DMS79 (cell line): ENCODE measurements around the gene PTPRO.

Experiments
- DNase-seq: peaks from one replicate; lab custom pipeline; 2025; lab: John Stamatoyannopoulos, UW

PTPRO gene

DNA sequence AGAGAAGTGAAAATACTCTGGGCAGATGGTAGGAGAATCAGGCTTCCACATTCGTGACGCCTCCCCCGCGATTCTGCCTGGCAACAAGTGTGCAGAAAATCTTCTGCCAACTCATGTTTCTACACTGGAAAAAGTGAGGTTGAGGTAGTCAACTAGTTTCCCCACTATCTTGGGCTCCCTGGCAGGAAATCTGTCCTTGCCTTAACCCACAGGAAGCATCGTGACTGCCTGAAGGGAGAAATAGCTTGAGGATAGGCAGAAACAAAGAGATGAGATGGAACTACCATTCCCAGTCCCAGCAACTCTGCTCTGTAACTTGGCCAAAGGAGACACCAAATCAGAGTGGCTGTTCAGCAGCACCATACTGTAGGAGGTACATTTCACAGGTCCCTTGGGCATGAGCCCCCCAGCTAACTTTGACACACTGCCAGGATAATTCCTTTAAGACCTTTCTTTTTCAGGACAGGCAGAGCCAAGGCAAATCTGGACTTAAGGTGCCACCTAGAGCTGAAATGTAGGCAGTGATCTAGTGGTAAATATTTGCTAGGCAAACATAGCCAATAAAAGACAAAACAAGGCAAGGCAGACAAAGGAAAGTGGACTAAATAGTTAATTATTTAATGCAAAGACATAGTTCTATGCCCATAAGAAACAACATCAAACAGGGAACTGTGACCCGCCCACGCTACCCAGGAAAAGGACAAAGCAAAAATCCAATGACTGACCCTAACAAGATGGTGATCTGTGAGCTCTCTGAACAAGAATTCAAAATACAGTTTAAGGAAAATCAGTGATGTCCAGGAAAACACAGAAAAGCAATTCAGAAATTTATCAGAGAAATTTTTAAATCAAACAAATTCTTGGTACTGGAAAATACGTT lies 205.1 kb downstream of the PTPRO start:
- DNase-seq = no peak

GRCh38 chr12:15528666-15529065 lies 206.4 kb downstream of the PTPRO start:
- DNase-seq = no peak

DNA sequence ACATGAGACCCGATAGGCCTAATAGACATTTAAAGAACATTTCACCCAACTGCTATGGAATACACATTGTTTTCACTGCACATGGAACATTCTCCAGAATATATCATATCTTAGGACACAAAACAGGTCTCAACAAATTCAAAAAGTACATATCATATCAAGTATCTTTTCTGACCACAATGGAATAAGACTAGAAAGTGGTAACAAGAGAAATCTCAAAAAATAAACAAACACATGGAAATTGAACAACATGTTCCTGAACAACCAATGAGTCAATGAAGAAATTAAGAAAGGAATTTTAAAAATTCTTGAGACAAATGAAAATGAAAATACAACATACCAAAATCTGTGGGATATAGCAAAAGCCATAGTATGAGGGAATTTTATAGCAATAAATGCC lies 208.1 kb downstream of the PTPRO start:
- no peak for DNase-seq

DNA sequence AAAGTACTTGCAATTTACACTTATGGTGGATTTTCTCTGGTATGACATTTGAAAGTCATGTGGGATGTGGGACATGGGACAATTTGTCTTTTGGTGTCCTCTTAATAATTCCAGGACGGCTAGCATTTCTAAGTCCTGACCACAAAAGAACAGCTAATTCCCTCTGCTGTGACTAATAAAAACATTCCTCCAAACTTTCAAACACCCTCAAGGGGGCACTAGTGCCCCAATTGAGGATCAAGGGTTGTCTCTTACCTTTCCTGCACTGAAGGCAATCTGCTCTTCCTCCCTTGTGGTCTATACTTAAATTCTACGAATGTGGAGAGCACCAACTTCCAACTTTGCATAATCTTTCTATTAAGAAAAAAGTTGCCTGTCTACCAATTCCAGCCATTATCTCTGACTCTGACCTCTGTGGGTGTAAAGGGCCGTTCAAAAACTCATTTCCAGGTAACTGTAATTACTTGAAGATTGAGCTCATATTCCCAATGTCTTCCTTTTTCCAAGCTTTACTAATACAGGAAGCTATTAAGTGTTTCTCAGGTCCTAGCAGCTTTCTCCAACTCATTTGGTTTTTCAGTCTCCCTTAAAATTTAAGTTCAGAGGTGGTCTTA lies 210.2 kb downstream of the PTPRO start:
- no peak for DNase-seq

GRCh38 chr12:15534322-15534721 lies 212.0 kb downstream of the PTPRO start:
- DNase-seq = no peak

GRCh38 chr12:15534874-15535273 lies 212.6 kb downstream of the PTPRO start:
- no peak for DNase-seq

- no peak for DNase-seq
Measured at GRCh38 chr12:15535352-15535781, 213.1 kb downstream of the PTPRO start.

- DNase-seq = no peak
Measured at GRCh38 chr12:15536446-15536845, 214.1 kb downstream of the PTPRO start.

DNA sequence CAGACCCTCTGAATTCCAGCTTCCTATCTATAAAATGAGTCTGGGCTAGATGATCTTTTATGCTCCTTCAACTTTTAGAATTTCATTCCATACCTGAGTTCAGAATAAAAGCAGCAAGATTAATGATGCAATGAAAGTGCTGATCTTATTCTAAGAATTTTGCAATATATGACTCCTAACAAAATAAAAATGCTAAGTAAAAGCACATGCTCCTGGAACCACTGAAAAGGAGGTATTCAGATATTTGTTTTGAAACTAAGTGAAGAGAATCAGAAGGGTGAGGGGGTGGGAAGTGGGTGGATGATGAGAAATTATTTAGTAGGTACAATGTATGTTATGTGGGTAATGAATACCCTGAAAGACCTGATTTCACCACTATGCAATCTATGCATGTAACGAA lies 216.6 kb downstream of the PTPRO start:
- DNase-seq = no peak

GRCh38 chr12:15540005-15540404 lies 217.7 kb downstream of the PTPRO start:
- no peak for DNase-seq

- no peak for DNase-seq
Measured at GRCh38 chr12:15540469-15540872, 218.2 kb downstream of the PTPRO start.

DNA sequence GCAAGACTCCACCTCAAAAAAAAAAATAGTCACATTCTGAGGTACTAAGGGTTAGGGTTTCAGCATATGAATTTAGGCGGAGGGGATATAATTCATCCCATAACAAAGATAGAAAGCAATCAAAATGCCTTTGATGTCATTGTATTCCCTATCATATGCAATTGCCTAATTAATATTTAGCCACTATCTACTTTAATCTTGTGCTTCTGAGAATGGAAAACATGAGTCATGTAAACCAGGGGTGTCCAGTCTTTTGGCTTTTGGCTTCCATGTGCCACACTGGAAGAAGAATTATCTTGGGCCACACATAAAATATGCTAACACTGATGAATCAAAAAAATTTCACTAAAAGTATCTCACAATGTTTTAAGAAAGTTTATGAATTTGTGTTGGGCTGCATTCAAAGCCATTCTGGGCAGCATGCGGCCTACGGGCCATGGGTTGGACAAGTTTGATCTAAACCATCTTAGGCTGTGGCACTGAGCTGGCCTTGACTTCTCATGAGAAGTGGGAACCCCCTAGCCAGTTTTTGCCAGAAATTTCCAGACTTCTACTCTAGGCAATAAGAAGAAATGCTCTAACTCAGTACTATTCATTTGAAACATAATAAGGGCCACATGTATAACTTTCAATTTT lies 219.8 kb downstream of the PTPRO start:
- DNase-seq = no peak

- no peak for DNase-seq
Measured at GRCh38 chr12:15543347-15543746, 221.0 kb downstream of the PTPRO start.

DNA sequence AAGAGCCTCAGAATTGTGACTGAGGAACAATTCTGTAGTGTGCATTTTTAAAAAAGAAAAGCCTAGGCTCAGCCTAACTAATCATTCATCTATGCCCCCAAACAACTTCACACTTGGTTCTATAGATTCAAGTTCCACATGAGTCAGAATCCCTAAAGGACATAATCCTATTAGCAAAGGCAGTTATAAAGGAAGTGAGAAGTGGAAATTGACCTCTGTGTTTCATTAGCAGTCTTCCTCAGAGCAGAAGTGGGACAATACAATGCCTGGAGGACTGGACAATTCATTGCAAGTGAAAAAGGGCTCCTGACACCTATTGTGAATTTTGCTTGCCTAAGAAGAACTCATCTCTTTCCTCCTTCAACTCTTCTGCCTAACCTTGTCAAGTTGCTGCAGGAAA lies 222.3 kb downstream of the PTPRO start:
- DNase-seq = no peak

DNA sequence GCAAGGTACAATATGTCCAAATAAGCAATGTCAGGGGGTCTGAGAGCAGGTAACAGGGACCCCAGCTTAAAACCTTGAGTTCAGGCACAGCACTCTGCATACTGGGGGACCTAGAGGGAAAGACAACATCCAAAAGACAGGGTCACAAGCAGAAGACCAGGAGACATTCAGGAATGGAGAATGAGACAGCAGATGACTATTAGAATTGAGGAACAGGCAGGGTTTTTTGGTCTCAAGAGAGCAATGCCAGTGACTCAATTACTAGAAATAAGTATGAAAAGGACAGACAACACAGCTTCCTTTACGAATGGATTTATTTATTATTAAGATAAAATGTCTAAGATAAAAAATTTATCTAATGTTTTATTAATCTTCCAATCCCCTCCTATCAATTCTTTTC lies 223.0 kb downstream of the PTPRO start:
- no peak for DNase-seq

- DNase-seq = no peak
Measured at GRCh38 chr12:15546102-15546701, 223.9 kb downstream of the PTPRO start.

DNA sequence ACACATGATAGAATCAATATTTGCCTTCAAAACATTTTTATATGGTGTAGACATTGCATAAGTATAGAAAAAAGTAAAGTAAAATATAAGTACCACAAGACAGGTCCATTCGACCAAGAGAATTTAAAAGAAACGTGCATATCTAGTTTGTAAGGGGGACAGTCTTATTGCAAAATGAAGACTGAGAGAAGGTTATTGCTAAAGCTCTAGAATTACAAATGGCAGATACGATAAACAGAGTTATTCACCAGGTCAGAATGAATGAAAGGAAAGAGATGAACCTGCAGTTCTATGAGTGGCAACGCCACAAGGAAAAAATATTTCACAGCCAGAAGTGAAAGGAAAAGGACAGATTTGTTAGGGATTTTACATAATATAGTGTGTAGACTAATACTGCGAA lies 224.8 kb downstream of the PTPRO start:
- DNase-seq = no peak

- no peak for DNase-seq
Measured at GRCh38 chr12:15547691-15548090, 225.4 kb downstream of the PTPRO start.

DNA sequence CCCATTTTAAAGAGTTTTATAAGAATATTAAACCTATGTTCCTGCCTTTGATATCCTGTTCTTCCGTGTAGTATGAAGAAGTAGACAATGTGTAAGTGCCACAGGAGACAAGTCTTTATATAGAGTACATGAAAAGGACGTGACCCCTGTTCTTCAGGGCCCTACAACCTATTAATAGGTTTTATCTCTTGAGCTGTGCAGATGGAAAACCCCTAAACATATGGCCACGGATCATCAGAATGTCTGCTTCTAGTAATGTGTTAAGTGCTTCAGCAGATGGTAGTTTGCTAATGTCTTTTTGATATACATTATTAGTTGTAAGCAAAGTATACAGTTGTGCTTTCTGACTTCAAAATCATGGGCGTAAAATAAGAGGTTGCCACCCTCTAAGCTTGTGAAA lies 228.5 kb downstream of the PTPRO start:
- no peak for DNase-seq

DNA sequence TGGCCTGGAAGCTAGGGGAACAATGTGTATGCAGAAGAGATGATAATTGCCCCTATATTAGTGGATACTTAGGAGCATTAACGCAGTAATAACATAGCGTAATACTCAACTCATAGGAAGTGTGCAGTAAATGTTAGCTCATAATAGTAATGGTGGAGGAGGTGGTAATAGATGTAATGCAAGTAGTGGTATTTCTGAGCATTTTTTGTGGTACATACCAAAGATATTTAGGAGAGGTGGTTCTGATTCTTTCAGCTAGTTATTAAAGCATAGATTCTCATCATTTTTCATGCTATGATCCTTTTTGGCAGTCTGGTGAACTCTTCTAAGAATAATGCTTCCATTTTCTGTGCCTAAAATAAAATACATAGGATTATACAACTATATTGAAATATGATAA lies 233.1 kb downstream of the PTPRO start:
- no peak for DNase-seq

- DNase-seq = no peak
Measured at GRCh38 chr12:15556411-15557102, 234.2 kb downstream of the PTPRO start.

GRCh38 chr12:15558915-15559528 lies 236.7 kb downstream of the PTPRO start:
- no peak for DNase-seq
